ENCODE measurements around the gene GNB1. TPM values are rescaled to one million over a fixed set of nuclear protein-coding genes. Genes with fewer than 3 reads are reported as not detected.

The GNB1 gene
- total RNA-seq, 1 experiment from 2014 or later: 611 TPM

GRCh38 chr1:1779691-1780597, 110.9 kb downstream of the GNB1 start:
- Histone ChIP-seq H3K4me3 (ENCODE audit: low read depth, low read length, poor library complexity, severe bottlenecking) (no peak overlapping the region), H3K4me1 (ENCODE audit: insufficient read depth, low read length, poor library complexity, severe bottlenecking) (peaks cover 30% of the 10 kb centered on the region), H3K9me3 (ENCODE audit: low read depth, low read length, poor library complexity, severe bottlenecking) (no peaks in the 10 kb centered on the region), H3K27ac (ENCODE audit: low read depth, low read length, poor library complexity, severe bottlenecking) (peak overlapping the region; percentile 87), H3K36me3 (ENCODE audit: insufficient read depth, low read length, poor library complexity, severe bottlenecking) (peaks cover 3% of the 10 kb centered on the region), H3K27me3 (replicated peaks; ENCODE audit: insufficient read depth, low read depth, low read length, poor library complexity) (no peaks in the 10 kb centered on the region)
- POLR2A ChIA-PET (ENCODE audit: low non-redundant PET): interaction anchor here (0.6 kb wide), 1 partner anchor 129 kb away, joined by 3 read pairs; no protein-coding TSS in a partner anchor
- intact Hi-C loops (cut with micrococcal nuclease; ENCODE audit: unreplicated experiment): loop anchor here (5.0 kb wide), 1 partner anchor 127 kb away; no protein-coding TSS in a partner anchor
- CTCF ChIA-PET: interaction anchor here (0.9 to 2.4 kb wide), 2 partner anchors 126 to 129 kb away, joined by 3 to 7 read pairs; no protein-coding TSS in a partner anchor
- TF ChIP-seq EZH2 (IDR thresholded peaks at IDR 0.05; ENCODE audit: borderline replicate concordance, low read depth, low read length, poor library complexity, severe bottlenecking) (no peak), CTCF (conservative IDR thresholded peaks at IDR 0.05; ENCODE audit: low read depth, low read length) (no peak)
- peak; percentile 75 for DNase-seq (ENCODE audit: low spot score)
- no TSS peak for BruUV-seq (replicated peaks)

- Histone ChIP-seq H3K9me3 (ENCODE audit: low read depth, low read length, poor library complexity, severe bottlenecking) (no peaks in the 10 kb centered on the region), H3K27ac (ENCODE audit: low read depth, low read length, poor library complexity, severe bottlenecking) (peak overlapping the region; percentile 87), H3K27me3 (replicated peaks; ENCODE audit: insufficient read depth, low read depth, low read length, poor library complexity) (no peaks in the 10 kb centered on the region), H3K4me3 (ENCODE audit: low read depth, low read length, poor library complexity, severe bottlenecking) (peak overlapping the region; percentile 89), H3K36me3 (ENCODE audit: insufficient read depth, low read length, poor library complexity, severe bottlenecking) (no peaks in the 10 kb centered on the region), H3K4me1 (ENCODE audit: insufficient read depth, low read length, poor library complexity, severe bottlenecking) (peaks cover 30% of the 10 kb centered on the region)
- DNase-seq (ENCODE audit: low spot score): no peak
- BruUV-seq (replicated peaks): no TSS peak
- ChIA-PET CTCF (interaction anchor here (0.5 to 2.4 kb wide), 3 partner anchors 126 to 271 kb away, joined by 3 to 7 read pairs (median 6); partner anchors contain the start of gene PRKCZ), POLR2A (ENCODE audit: low non-redundant PET) (no interaction called here)
- no peak for TF ChIP-seq CTCF (conservative IDR thresholded peaks at IDR 0.05; ENCODE audit: low read depth, low read length)
- TF ChIP-seq EZH2 (IDR thresholded peaks at IDR 0.05; ENCODE audit: borderline replicate concordance, low read depth, low read length, poor library complexity, severe bottlenecking): no peak
- intact Hi-C loops (cut with micrococcal nuclease; ENCODE audit: unreplicated experiment): loop anchor here (5.0 kb wide), 1 partner anchor 128 kb away; no protein-coding TSS in a partner anchor
Observed at GRCh38 chr1:1779320-1779675, 111.6 kb downstream of the GNB1 start.

- Histone ChIP-seq H3K9me3 (ENCODE audit: low read depth, low read length, poor library complexity, severe bottlenecking) (no peaks in the 10 kb centered on the region), H3K36me3 (ENCODE audit: insufficient read depth, low read length, poor library complexity, severe bottlenecking) (no peaks in the 10 kb centered on the region), H3K4me3 (ENCODE audit: low read depth, low read length, poor library complexity, severe bottlenecking) (peak overlapping the region; percentile 89), H3K27ac (ENCODE audit: low read depth, low read length, poor library complexity, severe bottlenecking) (peak overlapping the region; percentile 87), H3K27me3 (replicated peaks; ENCODE audit: insufficient read depth, low read depth, low read length, poor library complexity) (no peaks in the 10 kb centered on the region), H3K4me1 (ENCODE audit: insufficient read depth, low read length, poor library complexity, severe bottlenecking) (peaks cover 30% of the 10 kb centered on the region)
- ChIA-PET POLR2A (ENCODE audit: low non-redundant PET) (no interaction called here), CTCF (interaction anchor here (0.5 to 2.4 kb wide), 2 partner anchors 130 to 272 kb away, joined by 6 to 7 read pairs; partner anchors contain the start of gene PRKCZ)
- intact Hi-C loops (cut with micrococcal nuclease; ENCODE audit: unreplicated experiment): loop anchor here (5.0 kb wide), 1 partner anchor 129 kb away; no protein-coding TSS in a partner anchor
- BruUV-seq (replicated peaks): no TSS peak
- DNase-seq (ENCODE audit: low spot score): peak; percentile 64
- peak; percentile 34; the same call in 1 of the 2 replicates for TF ChIP-seq CTCF (conservative IDR thresholded peaks at IDR 0.05; ENCODE audit: low read depth, low read length)
- no peak for TF ChIP-seq EZH2 (IDR thresholded peaks at IDR 0.05; ENCODE audit: borderline replicate concordance, low read depth, low read length, poor library complexity, severe bottlenecking)
Observed at GRCh38 chr1:1778663-1779319, 112.1 kb downstream of the GNB1 start.
